Psoas muscle (tissue), 8 donors: Measurements from ENCODE around the gene VEGFA. TPM values are rescaled to one million over a fixed set of nuclear protein-coding genes. Genes with fewer than 3 reads are reported as not detected.

Source experiments
- ATAC-seq, 4 donors: fragments of 200-7000 bp; cut with Tn5 transposase; one replicate each; pipeline ENCODE4 v1.9.1; 2020; ENCODE audit warnings: moderate library complexity in 3 of 4, mild to moderate bottlenecking in 2 of 4
- DNase-seq, 2 donors: peaks; one replicate each; pipeline ENCODE4 v3.0.0-alpha.2; 2020
- H3K27ac ChIP-seq: fragments of 200-600 bp; one replicate; pipeline ENCODE4 v1.8.0; 2022
- H3K27me3 ChIP-seq, 3 donors: fragments of 200-600 bp in 1 of 3; one replicate each; pipeline versions ENCODE4 v1.6.1 to v1.8.0; 2013 to 2022; ENCODE audit warnings: low read length in 2 of 3, mild to moderate bottlenecking in 2 of 3, moderate library complexity in 1 of 3; ENCODE audit not compliant: insufficient read depth in 3 of 3
- H3K36me3 ChIP-seq, 2 donors: fragments of 200-600 bp in 1 of 2; one replicate each; pipeline versions ENCODE4 v1.6.1 to v1.8.0; 2013 to 2022; ENCODE audit warnings: low read depth in 1 of 2, mild to moderate bottlenecking in 1 of 2, moderate library complexity in 1 of 2; ENCODE audit not compliant: insufficient read depth in 1 of 2
- H3K4me1 ChIP-seq: fragments of 200-600 bp; one replicate; pipeline ENCODE4 v1.8.0; 2022
- H3K4me3 ChIP-seq: fragments of 200-600 bp; one replicate; pipeline ENCODE4 v1.8.0; 2022; ENCODE audit warnings: mild to moderate bottlenecking
- H3K9me3 ChIP-seq: fragments of 200-600 bp; one replicate; pipeline ENCODE4 v1.8.0; 2022
- CTCF ChIP-seq: fragments of 200-600 bp; IDR thresholded peaks from one replicate; pipeline ENCODE4 v1.8.0; 2022; ENCODE audit warnings: antibody characterized with exemption
- WGBS, 3 donors: extraction: QIAGEN DNeasy Blood & Tissue Kit; methylation state at CpG; one replicate each; pipeline versions ENCODE4 v1.1.6 to v1.1.7; 2013; 5-methylcytosine and 5-hydroxymethylcytosine counted together
- intact Hi-C, 2 donors: fragments of 100-400 bp; cut with DNase I; formaldehyde crosslinking; loops; one replicate each; pipeline versions ENCODE4 v1.11.0 to v1.14.2; 2022
- polyA plus RNA-seq, 3 donors: library from polyadenylated mRNA; stranded (reverse); fragments of 200-250 nt; gene quantifications; one replicate each; pipeline ENCODE4 v1.2.3, GENCODE V29; 2013
- total RNA-seq, 4 donors: library from RNA; stranded (reverse); fragmentation: NEBNext Ultra II Directional in 2 of 4; extraction: Animal tissue kit (Norgen Biotek cat#: 25700) in 2 of 4; gene quantifications; one replicate each; pipeline versions ENCODE4 v1.2.1 to v1.2.4, GENCODE V29; 2021 to 2023
- donor health status: healthy with polysubstance abuse.
- donor health status: DM: no; HTN: no; CAD: no; lungs with moderate emphysema.
- donor health status: Bipolar disorder and iron deficiency.
- donor health status: healthy.
- donor health status: DM: yes; HTN: yes; CAD: no.
- donor health status: DM: no; HTN: no; CAD: no.
- donor health status: DM: no; HTN: no; CAD: no.
- donor health status: DM: yes; HTN: yes; CAD: no.

Gene VEGFA
- total and polyA plus RNA-seq, 7 donors = 78.1 to 345 (median 132) TPM

DNA sequence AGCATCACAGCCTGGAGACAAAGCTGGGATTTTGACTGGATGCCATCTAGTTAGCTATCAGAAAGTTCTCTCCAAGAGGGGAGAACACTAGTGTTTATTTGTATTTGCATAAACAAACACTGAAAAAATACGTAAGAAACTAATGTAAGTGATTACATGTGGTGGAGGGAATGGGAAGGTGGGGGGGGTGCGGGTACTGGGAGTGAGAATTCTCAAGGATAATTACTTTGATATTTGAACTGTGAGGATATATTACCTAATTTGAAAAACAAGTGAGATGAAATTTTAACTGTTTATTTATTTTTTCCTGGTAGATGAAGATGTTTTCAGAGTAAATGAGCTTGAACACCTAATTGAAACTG is 54.7 kb downstream of the VEGFA start:
- Histone ChIP-seq H3K4me3 (no peak overlapping the region), H3K36me3 (no peaks in the 10 kb centered on the region), H3K4me1 (no peaks in the 10 kb centered on the region), H3K27ac (no peak overlapping the region), H3K9me3 (no peaks in the 10 kb centered on the region), H3K27me3 (no peaks in the 10 kb centered on the region)
- WGBS, 3 donors = 79 to 86% (median 81%) methylated on average over 2 of the region's 2 CpGs
- DNase-seq (no peak), ATAC-seq (no peak)
- intact Hi-C loops = no loop called here
- TF ChIP-seq CTCF = no peak

- Histone ChIP-seq H3K9me3 (no peaks in the 10 kb centered on the region), H3K27ac (no peak overlapping the region), H3K27me3 (no peaks in the 10 kb centered on the region), H3K36me3 (no peaks in the 10 kb centered on the region), H3K4me3 (no peak overlapping the region), H3K4me1 (no peaks in the 10 kb centered on the region)
- TF ChIP-seq CTCF = no peak
- intact Hi-C loops = no loop called here
- 84 to 88% (median 86%) methylated on average over 16 of the region's 16 CpGs for WGBS, 3 donors
- ATAC-seq (no peak), DNase-seq (no peak)
Measured at GRCh38 chr6:43825187-43826115, 55.4 kb downstream of the VEGFA start.

- no peak for ATAC-seq
- H3K27me3 ChIP-seq = no peaks in the 10 kb centered on the region
- no peak overlapping the region for H3K27ac ChIP-seq
- H3K36me3 ChIP-seq = no peaks in the 10 kb centered on the region
- no peak for TF ChIP-seq CTCF
- no peaks in the 10 kb centered on the region for H3K4me1 ChIP-seq
- intact Hi-C loops = no loop called here
- H3K9me3 ChIP-seq = no peaks in the 10 kb centered on the region
- no peak for DNase-seq
- H3K4me3 ChIP-seq = no peak overlapping the region
- WGBS, 3 donors = 79 to 87% (median 84%) methylated on average over 4 of the region's 4 CpGs
Measured at GRCh38 chr6:43826730-43827129, 56.7 kb downstream of the VEGFA start.

DNA sequence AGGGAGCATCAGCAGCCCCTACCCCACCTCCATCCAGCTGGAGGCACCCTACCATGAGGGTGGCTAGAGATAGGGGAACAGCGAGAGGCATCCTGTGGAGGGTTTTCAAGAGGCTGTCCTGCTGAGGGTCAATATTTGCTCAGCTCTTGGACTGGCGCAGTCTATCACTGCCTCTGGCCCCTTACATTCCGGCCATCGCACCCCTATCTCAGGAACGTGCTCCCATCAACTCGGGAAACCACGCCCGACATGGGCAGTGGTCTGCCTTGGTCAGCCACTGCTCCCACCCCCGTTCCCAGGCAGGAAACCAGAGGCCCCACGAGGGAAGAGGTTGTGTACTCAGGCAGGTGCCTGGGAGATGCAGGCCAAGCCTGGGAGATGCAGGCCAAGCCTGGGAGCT is 57.9 kb downstream of the VEGFA start:
- intact Hi-C loops = no loop called here
- Histone ChIP-seq H3K27ac (no peak overlapping the region), H3K4me1 (no peaks in the 10 kb centered on the region), H3K9me3 (no peaks in the 10 kb centered on the region), H3K4me3 (no peak overlapping the region), H3K27me3 (no peaks in the 10 kb centered on the region), H3K36me3 (no peaks in the 10 kb centered on the region)
- no peak for DNase-seq
- 84 to 92% (median 85%) methylated on average over 8 to 10 of the region's 10 CpGs for WGBS, 3 donors
- TF ChIP-seq CTCF = no peak
- ATAC-seq = no peak
